Left ventricle myocardium superior (tissue), 1 donor: ENCODE measurements around the gene ACSL3. TPM values are rescaled to one million over a fixed set of nuclear protein-coding genes. Genes with fewer than 3 reads are reported as not detected.
"Not testable (repeated sequence)": the region's sequence is repeated elsewhere in the genome, so short reads cannot be mapped to it uniquely, and the experiment has no call there.

Experiments
- ATAC-seq: fragments of 200-7000 bp; cut with Tn5 transposase; one replicate; pipeline ENCODE4 v1.9.1; 2020; ENCODE audit warnings: mild to moderate bottlenecking, moderate library complexity
- DNase-seq: peaks from one replicate; pipeline ENCODE4 v3.0.0-alpha.2; 2020
- intact Hi-C: fragments of 100-400 bp; cut with micrococcal nuclease; formaldehyde crosslinking; loops from one replicate; pipeline ENCODE4 v1.11.0; 2022
- long read RNA-seq: library from polyadenylated mRNA; unstranded; transcript quantifications from one replicate; pipeline ENCODE4 v2.0.0, GENCODE V29; 2021
- total RNA-seq: library from RNA; stranded (reverse); fragmentation: NEBNext Ultra II Directional; extraction: Animal tissue kit (Norgen Biotek cat#: 25700); gene quantifications from one replicate; pipeline ENCODE4 v1.2.1, GENCODE V29; 2021
- donor health status: DM: no; HTN: yes; CAD: no; lungs with severe emphysema.

ACSL3 gene
- total RNA-seq = 48.8 TPM
- long read RNA-seq, full-length matches to known transcripts = 82 of 101 reads
- long read RNA-seq, partial matches to known transcripts = 9 of 101 reads
- long read RNA-seq, other reads (novel, unspliced or antisense) = 10 of 101 reads

GRCh38 chr2:222860740-222861410, at the start of gene ACSL3:
ACSL3 (plus strand) TSS chr2:222861036; CDS start chr2:222908773, 47,737 bp downstream.
- DNase-seq = peak; percentile 99
- ATAC-seq = peak; percentile 96
- intact Hi-C loops = loop anchor here (5.0 kb wide), 2 partner anchors 41 to 154 kb away; no protein-coding TSS in a partner anchor

DNA sequence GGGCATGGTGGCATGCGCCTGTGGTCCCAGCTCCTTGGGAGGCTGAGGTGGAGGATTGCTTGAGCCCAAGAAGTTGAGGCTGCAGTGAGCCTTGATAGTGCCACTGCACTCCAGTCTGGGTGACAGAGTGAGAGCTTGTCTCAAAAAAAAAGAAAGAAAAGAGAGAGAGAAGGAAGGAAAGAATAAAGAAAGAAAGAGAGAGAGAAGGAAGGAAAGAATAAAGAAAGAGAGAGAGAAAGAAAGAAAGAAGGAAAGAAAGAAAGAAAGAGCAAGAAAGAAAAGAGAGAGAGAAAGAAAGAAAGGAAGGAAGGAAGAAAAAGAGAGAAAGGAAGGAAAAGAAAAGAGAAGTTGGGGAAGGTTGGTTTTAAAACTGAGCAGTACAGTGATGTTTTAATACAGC, 49.0 kb upstream of the ACSL3 start:
- intact Hi-C loops = no loop called here
- ATAC-seq = no peak
- DNase-seq = no peak

DNA sequence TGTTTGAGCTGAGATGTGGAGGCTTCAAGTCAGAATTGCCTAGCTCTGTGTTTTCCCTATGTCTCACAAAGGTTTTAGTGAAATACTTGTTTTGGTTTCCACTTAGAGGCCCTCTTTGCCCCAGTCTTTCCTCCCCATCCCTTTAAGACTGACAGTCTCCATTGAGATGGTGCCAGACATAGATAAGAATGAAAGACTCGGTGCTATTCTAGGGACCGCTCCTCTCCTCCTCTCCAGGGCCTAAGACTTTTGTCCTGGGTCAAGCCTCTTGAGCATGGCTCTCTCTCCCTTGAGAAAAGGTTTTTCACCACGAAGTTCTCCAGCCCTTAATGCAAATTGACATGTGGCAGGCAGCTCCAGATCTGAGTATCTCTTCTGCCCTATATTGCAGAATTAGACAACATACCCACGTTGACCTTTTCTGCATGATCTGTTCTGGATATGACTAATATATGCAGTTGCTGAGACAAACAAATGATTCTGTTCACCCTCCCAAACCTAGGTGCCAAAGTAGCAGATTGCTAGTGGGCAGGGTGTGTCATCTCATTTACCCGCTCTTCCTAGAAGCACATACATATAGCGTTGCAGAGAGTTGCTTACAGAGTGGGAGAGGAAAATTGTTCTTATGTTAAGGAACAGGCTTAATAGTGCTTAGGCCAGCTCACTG, 47.5 kb upstream of the ACSL3 start:
- ATAC-seq = no peak
- intact Hi-C loops = no loop called here
- DNase-seq = no peak

DNA sequence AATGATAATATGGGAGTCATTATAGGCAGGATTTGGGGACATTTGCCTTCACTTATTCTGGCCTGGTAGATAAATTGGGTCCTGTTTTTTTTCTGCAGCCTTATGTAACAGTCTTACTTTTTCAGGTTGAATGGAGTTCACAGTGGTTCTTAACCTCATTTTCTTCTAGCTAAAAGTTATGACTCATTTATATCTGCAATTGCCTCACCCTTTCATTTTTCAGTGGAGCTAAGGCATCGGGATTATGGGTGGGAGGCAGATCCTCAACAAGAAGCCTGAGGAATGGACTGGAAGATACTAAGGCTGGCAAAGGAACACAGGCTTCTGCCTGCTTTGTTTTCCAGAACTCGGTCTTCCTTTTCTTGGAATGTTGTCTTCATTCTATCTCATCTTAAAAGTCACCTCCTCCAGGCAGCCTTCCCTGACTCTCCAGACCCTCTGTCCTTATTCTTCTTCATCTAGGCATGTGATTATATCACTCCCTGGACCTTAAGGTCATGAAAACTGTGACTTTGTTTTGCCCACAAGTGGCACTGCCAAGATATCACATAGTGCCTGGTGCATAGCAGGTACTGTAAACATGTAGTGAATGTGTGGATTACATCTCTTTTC, 41.0 kb upstream of the ACSL3 start:
- DNase-seq = no peak
- intact Hi-C loops = no loop called here
- ATAC-seq = no peak

GRCh38 chr2:222823183-222823930, 37.5 kb upstream of the ACSL3 start:
- ATAC-seq (peak; percentile 60), DNase-seq (no peak)
- intact Hi-C loops = no loop called here

- intact Hi-C loops = no loop called here
- ATAC-seq = no peak
- no peak for DNase-seq
These were observed 35.8 kb upstream of the ACSL3 start for GRCh38 chr2:222825031-222825430.

DNA sequence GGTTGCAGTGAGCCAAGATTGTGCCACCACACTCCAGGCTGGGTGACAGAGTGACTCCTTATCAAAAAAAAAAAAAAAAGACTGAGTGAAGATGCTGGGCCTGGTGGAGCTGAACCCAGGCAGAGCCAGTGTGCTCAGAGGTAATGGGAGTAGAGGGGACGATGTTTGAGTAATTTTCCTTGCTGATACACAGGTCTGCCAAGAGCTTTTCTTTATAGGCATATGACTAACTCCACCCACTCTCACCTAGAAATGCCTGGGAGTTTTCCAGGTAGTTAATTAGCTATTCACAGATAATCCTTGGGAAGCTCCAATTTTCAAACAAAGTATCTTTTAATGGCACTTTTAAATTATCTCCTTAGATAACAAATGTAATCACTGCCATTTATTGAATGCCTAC, 33.4 kb upstream of the ACSL3 start:
- intact Hi-C loops = no loop called here
- no peak for DNase-seq
- no peak for ATAC-seq

GRCh38 chr2:222828572-222828971, 32.3 kb upstream of the ACSL3 start:
- intact Hi-C loops = no loop called here
- DNase-seq (no peak), ATAC-seq (no peak)

DNA sequence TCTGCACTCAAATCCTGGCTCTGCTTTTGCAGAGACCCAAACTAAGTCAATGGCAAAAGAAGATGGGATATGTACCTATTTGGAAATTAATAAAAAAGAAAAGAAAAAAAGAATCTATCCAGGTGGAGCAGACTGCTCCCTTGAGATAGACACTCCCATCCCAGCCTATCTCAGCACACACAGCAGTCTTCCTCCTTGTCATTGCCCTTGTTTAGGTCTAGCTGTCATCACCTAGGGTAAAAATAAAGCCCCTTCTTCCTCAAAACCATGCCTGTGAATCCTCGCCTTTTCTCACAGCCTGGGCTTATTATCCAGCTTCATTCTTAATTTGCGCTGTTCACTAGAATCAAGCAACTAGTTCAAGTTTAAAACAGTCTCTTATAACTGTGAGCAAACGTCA, 30.7 kb upstream of the ACSL3 start:
- DNase-seq = no peak
- intact Hi-C loops = no loop called here
- ATAC-seq = no peak

DNA sequence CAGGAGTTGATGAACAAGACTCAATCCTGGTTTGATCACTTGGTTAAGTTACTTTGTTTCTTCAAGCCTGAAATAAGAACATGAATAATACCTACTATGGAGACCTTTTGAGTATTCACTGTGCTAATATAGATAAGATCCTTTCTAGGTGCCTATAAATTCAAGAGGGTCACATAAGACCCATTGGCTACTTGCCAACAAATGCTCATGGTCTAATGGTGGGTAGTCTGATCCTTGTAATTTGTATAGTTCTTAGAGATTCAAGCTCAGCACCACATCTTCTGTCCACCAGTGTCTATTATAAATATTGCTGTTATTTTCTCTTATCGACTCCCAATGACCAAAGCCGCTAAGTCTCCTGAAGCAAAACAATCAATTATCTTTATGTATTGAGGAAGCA, 27.4 kb upstream of the ACSL3 start:
- ATAC-seq (no peak), DNase-seq (no peak)
- intact Hi-C loops = no loop called here

DNA sequence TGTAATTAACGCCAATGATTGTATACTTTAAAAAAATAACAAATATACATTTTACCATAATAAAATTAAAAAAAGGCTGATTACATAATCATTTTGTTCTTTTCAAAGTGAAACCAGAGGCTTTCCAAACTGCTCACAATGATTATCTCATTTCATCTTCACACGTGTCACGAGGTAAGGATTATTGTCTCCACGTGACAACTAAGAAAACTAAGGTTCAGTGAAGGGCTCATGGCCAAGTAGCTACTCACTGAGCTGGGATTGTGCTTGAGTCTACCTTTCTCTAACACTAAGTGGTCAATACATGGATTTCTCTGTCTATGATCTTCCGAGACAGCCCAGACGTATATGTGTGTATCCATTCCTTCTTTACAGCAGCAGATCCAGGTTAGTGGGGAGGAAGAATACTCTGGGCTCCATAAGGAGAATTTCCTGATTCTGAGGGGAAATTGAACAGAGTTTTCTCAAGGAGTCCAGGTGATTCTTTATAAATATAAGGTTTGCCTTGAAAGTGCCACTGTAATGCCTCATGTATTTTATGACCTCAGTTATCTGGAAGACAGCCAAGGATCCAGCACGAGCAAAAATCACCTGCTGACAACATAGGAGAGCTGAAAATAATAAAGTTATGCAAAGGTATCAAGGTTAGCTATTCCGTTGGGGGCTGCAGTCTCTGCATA, 25.6 kb upstream of the ACSL3 start:
- intact Hi-C loops = no loop called here
- ATAC-seq = no peak

DNA sequence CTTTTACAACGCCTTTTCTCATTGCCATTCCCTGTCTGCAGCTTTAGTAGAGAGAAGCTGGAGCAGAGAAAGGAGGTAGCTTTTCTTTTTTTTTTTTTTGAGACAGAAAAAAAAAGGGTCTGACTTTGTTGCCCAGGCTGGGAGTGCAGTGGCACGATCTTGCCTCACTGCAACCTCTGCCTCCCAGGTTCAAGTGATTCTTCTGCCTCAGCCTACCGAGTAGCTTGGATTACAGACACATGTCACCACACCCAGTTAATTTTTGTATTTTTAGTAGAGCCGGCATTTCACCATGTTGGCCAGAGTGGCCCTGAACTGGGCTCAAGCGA, 25.0 kb upstream of the ACSL3 start:
- DNase-seq = no peak
- intact Hi-C loops = no loop called here
- no peak for ATAC-seq

More for the DNA sequence above, 25.6 kb upstream of the ACSL3 start:
- no peak for DNase-seq

GRCh38 chr2:222837643-222838056, 23.2 kb upstream of the ACSL3 start:
- ATAC-seq (no peak), DNase-seq (no peak)
- intact Hi-C loops = no loop called here

DNA sequence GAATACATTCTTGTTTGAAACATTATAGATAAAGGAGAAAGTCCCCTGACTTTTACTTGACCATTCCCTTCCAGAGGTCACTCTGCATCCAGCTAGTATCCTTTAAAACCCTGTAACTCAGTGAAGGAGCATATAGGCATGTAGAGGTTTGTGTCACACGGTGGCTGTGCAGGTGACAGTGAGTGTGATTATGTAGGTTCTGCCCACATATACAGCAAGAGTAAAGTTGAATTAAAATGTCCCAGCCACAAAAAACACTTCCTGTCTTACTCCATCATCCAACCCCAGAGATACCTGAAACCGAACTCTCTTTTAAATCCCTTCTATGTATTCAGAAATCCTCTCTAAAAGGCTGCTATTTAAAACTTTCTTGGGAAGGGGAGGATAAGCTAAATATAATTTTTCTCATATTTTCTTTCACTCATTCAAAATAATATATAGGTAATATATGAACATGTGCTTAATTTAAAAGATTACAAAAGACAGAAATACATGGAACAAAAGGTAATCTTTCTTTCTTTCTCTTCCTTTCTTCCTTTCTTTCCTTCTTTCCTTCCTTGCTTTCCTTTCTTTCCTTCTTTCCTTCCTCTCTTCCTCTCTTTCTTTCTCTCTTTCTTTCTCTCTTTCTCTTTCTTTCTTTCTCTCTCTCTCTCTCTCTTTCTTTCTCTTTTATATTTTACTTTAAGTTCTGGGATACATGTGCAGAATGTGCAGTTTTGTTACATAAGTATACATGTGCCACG, 20.6 kb upstream of the ACSL3 start:
- no peak for DNase-seq
- intact Hi-C loops = loop anchor here (10.0 kb wide), 1 partner anchor 45 kb away; no protein-coding TSS in a partner anchor
- ATAC-seq = no peak

DNA sequence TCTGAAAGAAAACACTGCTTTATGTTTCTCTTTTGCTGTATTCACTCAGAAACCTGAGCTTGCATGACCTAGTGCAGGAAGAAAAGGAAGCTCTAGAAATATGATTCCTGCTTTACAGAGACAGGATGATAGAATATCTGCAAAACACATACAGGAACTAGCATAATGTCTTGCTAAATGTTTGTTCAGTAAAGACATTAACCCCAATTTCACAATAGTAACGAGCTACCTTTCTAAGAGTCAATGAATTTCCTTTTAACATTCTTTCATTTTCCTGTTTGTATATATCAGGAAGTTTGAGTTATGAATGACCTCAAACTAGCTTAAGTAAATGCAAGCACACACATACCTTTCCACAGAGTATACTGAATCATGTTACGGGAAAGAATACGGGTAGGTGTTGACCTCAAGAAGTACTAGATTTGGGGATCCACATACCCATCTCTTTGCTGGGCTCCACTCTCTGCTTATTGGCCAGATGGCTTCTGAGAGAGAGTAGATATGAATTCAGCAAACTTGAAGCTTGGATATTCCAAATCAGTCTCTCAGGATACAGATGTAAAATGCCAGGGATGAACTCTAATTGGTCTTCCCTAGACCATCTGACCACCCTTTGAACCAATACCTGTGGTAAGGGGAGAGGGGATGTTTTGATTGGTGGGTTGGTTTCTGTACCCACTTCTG, 18.2 kb upstream of the ACSL3 start:
- ATAC-seq = no peak
- no peak for DNase-seq
- intact Hi-C loops = loop anchor here (10.0 kb wide), 1 partner anchor 48 kb away; no protein-coding TSS in a partner anchor

DNA sequence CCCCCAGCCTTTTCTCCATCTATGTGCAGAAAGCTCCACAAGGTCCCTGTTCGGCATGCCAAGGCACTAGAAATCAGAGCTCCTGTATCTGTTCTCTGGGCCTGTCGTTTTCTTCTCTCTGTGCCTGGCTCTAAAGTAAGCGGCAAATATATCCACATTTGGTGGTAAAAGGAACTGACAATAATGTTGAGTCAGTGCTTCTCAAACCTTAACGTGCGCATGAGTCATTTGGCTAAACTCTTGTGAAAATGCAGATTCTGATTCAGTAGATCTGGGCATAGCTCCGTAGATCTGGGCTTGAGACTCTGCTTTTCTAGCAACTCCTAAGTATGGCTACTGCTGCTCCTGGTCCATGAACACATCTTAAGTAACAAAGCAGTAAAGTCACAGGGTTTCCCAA, 16.5 kb upstream of the ACSL3 start:
- intact Hi-C loops = loop anchor here (10.0 kb wide), 1 partner anchor 50 kb away; no protein-coding TSS in a partner anchor
- ATAC-seq = peak; percentile 26

GRCh38 chr2:222845314-222845713, 15.5 kb upstream of the ACSL3 start:
- intact Hi-C loops = loop anchor here (10.0 kb wide), 1 partner anchor 51 kb away; no protein-coding TSS in a partner anchor
- not testable (repeated sequence) for ATAC-seq, DNase-seq

More for the DNA sequence above, 16.5 kb upstream of the ACSL3 start:
- DNase-seq = no peak

DNA sequence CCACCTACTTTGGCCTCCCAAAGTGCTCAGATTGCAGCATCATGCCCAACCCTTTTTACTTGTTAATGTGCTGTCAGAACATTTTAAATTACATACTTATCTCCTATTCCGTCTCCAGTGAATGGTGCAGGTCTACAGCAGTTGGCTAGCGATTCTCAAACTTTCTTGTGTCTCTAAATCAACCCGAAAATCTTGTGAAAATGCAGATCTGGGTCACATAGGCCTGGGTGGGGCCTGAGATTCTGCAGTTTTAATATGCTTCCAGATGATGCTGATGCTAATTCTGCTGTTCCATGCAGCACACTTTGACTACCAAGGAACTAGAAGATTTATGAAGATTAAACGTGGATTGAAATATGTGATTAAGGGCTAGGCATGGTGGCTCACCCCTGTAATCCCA, 14.8 kb upstream of the ACSL3 start:
- DNase-seq (no peak), ATAC-seq (no peak)
- intact Hi-C loops = loop anchor here (10.0 kb wide), 1 partner anchor 51 kb away; no protein-coding TSS in a partner anchor
